Measurements from ENCODE around the gene FBN2. TPM values are rescaled to one million over a fixed set of nuclear protein-coding genes. Genes with fewer than 3 reads are reported as not detected.

FBN2 gene
- total and polyA plus RNA-seq, 12 donors: 2.2 to 237 (median 21.6) TPM

- Histone ChIP-seq H3K27me3 (no peaks in the 10 kb centered on the region), H3K27ac (no peak overlapping the region), H3K4me3 (no peak overlapping the region), H3K4me1 (replicated peaks in 1 of 2) (no peaks in the 10 kb centered on the region), H3K36me3 (replicated peaks in 1 of 2) (no peaks in the 10 kb centered on the region), H3K9me3 (replicated peaks in 1 of 3) (no peaks in the 10 kb centered on the region)
- TF ChIP-seq, protein P1, sequence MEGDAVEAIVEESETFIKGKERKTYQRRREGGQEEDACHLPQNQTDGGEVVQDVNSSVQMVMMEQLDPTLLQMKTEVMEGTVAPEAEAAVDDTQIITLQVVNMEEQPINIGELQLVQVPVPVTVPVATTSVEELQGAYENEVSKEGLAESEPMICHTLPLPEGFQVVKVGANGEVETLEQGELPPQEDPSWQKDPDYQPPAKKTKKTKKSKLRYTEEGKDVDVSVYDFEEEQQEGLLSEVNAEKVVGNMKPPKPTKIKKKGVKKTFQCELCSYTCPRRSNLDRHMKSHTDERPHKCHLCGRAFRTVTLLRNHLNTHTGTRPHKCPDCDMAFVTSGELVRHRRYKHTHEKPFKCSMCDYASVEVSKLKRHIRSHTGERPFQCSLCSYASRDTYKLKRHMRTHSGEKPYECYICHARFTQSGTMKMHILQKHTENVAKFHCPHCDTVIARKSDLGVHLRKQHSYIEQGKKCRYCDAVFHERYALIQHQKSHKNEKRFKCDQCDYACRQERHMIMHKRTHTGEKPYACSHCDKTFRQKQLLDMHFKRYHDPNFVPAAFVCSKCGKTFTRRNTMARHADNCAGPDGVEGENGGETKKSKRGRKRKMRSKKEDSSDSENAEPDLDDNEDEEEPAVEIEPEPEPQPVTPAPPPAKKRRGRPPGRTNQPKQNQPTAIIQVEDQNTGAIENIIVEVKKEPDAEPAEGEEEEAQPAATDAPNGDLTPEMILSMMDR (IDR thresholded peaks at IDR 0.05): peak; percentile 56 to 85 (median 73)
- TF ChIP-seq POLR2A (IDR thresholded peaks at IDR 0.05): no peak
- intact Hi-C loops (cut with DNase I): loop anchor here (5.0 to 10.0 kb wide), 2 partner anchors 284 to 461 kb away; no protein-coding TSS in a partner anchor
- 3 to 6% (median 4%) methylated on average over 4 of the region's 4 CpGs for WGBS, 4 donors
- peak; percentile 48 to 79 (median 56) for DNase-seq
Measured at GRCh38 chr5:128213340-128213739, 324.7 kb downstream of the FBN2 start.

- no peaks in the 10 kb centered on the region for H3K36me3 ChIP-seq (replicated peaks in 1 of 2)
- H3K4me1 ChIP-seq (replicated peaks in 1 of 2): no peaks in the 10 kb centered on the region
- H3K27me3 ChIP-seq: no peaks in the 10 kb centered on the region
- DNase-seq: no peak
- H3K27ac ChIP-seq: no peak overlapping the region
- WGBS, 4 donors: 66 to 73% (median 68%) methylated on average over 5 of the region's 5 CpGs
- H3K9me3 ChIP-seq (replicated peaks in 1 of 3): no peaks in the 10 kb centered on the region
- H3K4me3 ChIP-seq: no peak overlapping the region
- TF ChIP-seq, protein P1 (IDR thresholded peaks at IDR 0.05): no peak
- no peak for TF ChIP-seq POLR2A (IDR thresholded peaks at IDR 0.05)
- intact Hi-C loops (cut with DNase I): loop anchor here (5.0 to 10.0 kb wide), 2 partner anchors 285 to 463 kb away; no protein-coding TSS in a partner anchor
Measured at GRCh38 chr5:128212191-128212806, 325.7 kb downstream of the FBN2 start.

DNA sequence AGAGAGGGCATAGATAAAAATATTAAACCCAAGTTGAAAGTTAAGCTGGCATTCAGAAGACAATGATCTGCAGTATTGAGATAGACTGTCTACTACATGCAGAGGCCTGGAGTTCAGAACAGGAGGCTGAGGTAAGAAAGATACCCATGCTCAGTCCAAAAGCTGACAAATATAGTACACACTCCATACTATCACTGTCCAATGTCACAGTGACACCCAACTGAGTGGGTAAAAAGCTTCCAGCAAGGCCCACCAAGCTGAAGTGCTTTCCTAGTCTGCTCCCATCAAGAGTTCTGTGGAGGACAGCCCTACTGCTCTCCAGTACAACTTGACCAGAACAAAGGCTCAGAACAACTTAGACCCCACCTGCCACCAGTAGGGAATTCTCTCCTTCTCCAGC, 329.6 kb downstream of the FBN2 start:
- H3K4me3 ChIP-seq: no peak overlapping the region
- intact Hi-C loops (cut with DNase I): loop anchor here (5.0 to 10.0 kb wide), 3 partner anchors 334 to 469 kb away; no protein-coding TSS in a partner anchor
- no peak for DNase-seq
- no peak for TF ChIP-seq POLR2A (IDR thresholded peaks at IDR 0.05)
- TF ChIP-seq, protein P1 (IDR thresholded peaks at IDR 0.05): no peak
- H3K36me3 ChIP-seq (replicated peaks in 1 of 2): no peaks in the 10 kb centered on the region
- no peak overlapping the region for H3K27ac ChIP-seq
- H3K9me3 ChIP-seq (replicated peaks in 1 of 3): no peaks in the 10 kb centered on the region
- no peaks in the 10 kb centered on the region for H3K27me3 ChIP-seq
- H3K4me1 ChIP-seq (replicated peaks in 1 of 2): no peaks in the 10 kb centered on the region

Small RNA genes lying within 50 kb of the gene (small RNA-seq; reads per million reads assigned to genes)
- 0 reads per million in 2 donors for gene RF00019
